GM18519 (cell line): ENCODE results near the gene INPP5D.
A peak's percentile ranks its signal among the peaks of the same experiment; 100 is the strongest.
"Not testable (repeated sequence)": the region's sequence is repeated elsewhere in the genome, so short reads cannot be mapped to it uniquely, and the experiment has no call there.

Experiments
- ATAC-seq: cut with Tn5 transposase; IDR thresholded peaks from one replicate; pipeline ENCODE4 v1.9.1; 2021; ENCODE audit warnings: mild to moderate bottlenecking, moderate library complexity; ENCODE audit not compliant: unreplicated experiment, low FRiP score

Gene INPP5D

GRCh38 chr2:233089851-233090250, 29.7 kb downstream of the INPP5D start:
- ATAC-seq = no peak

GRCh38 chr2:233090879-233091278, 30.7 kb downstream of the INPP5D start:
- no peak for ATAC-seq

- ATAC-seq = no peak
Measured at GRCh38 chr2:233091595-233092375, 31.6 kb downstream of the INPP5D start.

GRCh38 chr2:233092432-233093165, 32.5 kb downstream of the INPP5D start:
- no peak for ATAC-seq

GRCh38 chr2:233093166-233093448, 33.0 kb downstream of the INPP5D start:
- ATAC-seq = no peak

- ATAC-seq = no peak
Measured at GRCh38 chr2:233093721-233094120, 33.6 kb downstream of the INPP5D start.

GRCh38 chr2:233094614-233095013, 34.5 kb downstream of the INPP5D start:
- no peak for ATAC-seq

- ATAC-seq = no peak
Measured at GRCh38 chr2:233096006-233096405, 35.9 kb downstream of the INPP5D start.

GRCh38 chr2:233098618-233099017, 38.5 kb downstream of the INPP5D start:
- ATAC-seq = no peak

- not testable (repeated sequence) for ATAC-seq
Measured at GRCh38 chr2:233099820-233100191, 39.7 kb downstream of the INPP5D start.

GRCh38 chr2:233100192-233100998, 40.3 kb downstream of the INPP5D start:
- ATAC-seq = peak; percentile 63

- no peak for ATAC-seq
Measured at GRCh38 chr2:233101141-233101540, 41.0 kb downstream of the INPP5D start.

- ATAC-seq = no peak
Measured at GRCh38 chr2:233101816-233102215, 41.7 kb downstream of the INPP5D start.

- no peak for ATAC-seq
Measured at GRCh38 chr2:233105156-233105895, 45.2 kb downstream of the INPP5D start.

GRCh38 chr2:233105930-233106329, 45.8 kb downstream of the INPP5D start:
- no peak for ATAC-seq

- ATAC-seq = no peak
Measured at GRCh38 chr2:233107011-233107410, 46.9 kb downstream of the INPP5D start.

GRCh38 chr2:233107831-233108300, 47.7 kb downstream of the INPP5D start:
- ATAC-seq = no peak

- no peak for ATAC-seq
Measured at GRCh38 chr2:233108611-233109490, 48.7 kb downstream of the INPP5D start.

- ATAC-seq = no peak
Measured at GRCh38 chr2:233111427-233111826, 51.3 kb downstream of the INPP5D start.

- no peak for ATAC-seq
Measured at GRCh38 chr2:233112329-233112728, 52.2 kb downstream of the INPP5D start.
